GM12878 (cell line): Measurements from ENCODE around the gene ANKRD34A. TPM values are rescaled to one million over a fixed set of nuclear protein-coding genes. Genes with fewer than 3 reads are reported as not detected.

Experiments used
- ATF7 ChIP-seq: fragments of 450-650 bp; IDR thresholded peaks from 2 replicates; pipeline ENCODE4 v1.6.1; 2016; ENCODE audit warnings: low read depth, mild to moderate bottlenecking
- BCL11A ChIP-seq: IDR thresholded peaks from 2 replicates; pipeline ENCODE4 v1.6.1; 2011; ENCODE audit warnings: low read depth, low read length
- CBFB ChIP-seq: IDR thresholded peaks from 2 replicates; pipeline ENCODE4 v1.6.1; 2016; ENCODE audit warnings: antibody characterized with exemption, low read depth
- CBX3 ChIP-seq: fragments of 200-600 bp; sonication (generic); IDR thresholded peaks from 2 replicates; pipeline ENCODE4 v1.6.1; 2016; ENCODE audit warnings: low read depth, borderline replicate concordance
- EZH2 ChIP-seq: IDR thresholded peaks from 2 replicates; pipeline ENCODE4 v1.6.1; 2012; ENCODE audit warnings: low read depth, mild to moderate bottlenecking, control low read depth, inconsistent platforms, low read length, borderline replicate concordance; ENCODE audit not compliant: control insufficient read depth
- GABPA ChIP-seq: IDR thresholded peaks from 2 replicates; pipeline ENCODE4 v1.6.1; 2014; ENCODE audit warnings: antibody characterized with exemption, low read depth, mild to moderate bottlenecking, inconsistent platforms
- HCFC1 ChIP-seq: fragments of 150-350 bp; IDR thresholded peaks from 2 replicates; pipeline ENCODE4 v1.6.1; 2014; ENCODE audit warnings: low read length
- HDGF ChIP-seq: fragments of 450-650 bp; IDR thresholded peaks from 2 replicates; pipeline ENCODE4 v1.6.1; 2016; ENCODE audit warnings: antibody characterized with exemption
- IKZF2 ChIP-seq, 2 experiments: fragments of 450-650 bp; IDR thresholded peaks; 2 replicates each; pipeline ENCODE4 v1.6.1; 2017; ENCODE audit warnings: mild to moderate bottlenecking in 2 of 2, moderate library complexity in 2 of 2
- MLLT1 ChIP-seq: fragments of 450-650 bp; IDR thresholded peaks from 2 replicates; pipeline ENCODE4 v1.6.1; 2016; ENCODE audit warnings: mild to moderate bottlenecking
- NFIC ChIP-seq: IDR thresholded peaks from 2 replicates; pipeline ENCODE4 v1.6.1; 2012; ENCODE audit warnings: low read depth, mild to moderate bottlenecking, inconsistent platforms, low read length, moderate library complexity
- PKNOX1 ChIP-seq: fragments of 450-650 bp; IDR thresholded peaks from 2 replicates; pipeline ENCODE4 v1.6.1; 2016; ENCODE audit warnings: mild to moderate bottlenecking
- PML ChIP-seq: IDR thresholded peaks from 2 replicates; pipeline ENCODE4 v1.6.1; 2012; ENCODE audit warnings: low read length, inconsistent platforms
- RELA ChIP-seq: fragments of 450-650 bp; IDR thresholded peaks from 2 replicates; pipeline ENCODE4 v1.8.0; 2014; ENCODE audit warnings: borderline replicate concordance; ENCODE audit not compliant: partially characterized antibody
- RUNX3 ChIP-seq: IDR thresholded peaks from 2 replicates; pipeline ENCODE4 v1.6.1; 2012; ENCODE audit warnings: low read length, inconsistent platforms
- SMAD5 ChIP-seq: IDR thresholded peaks from 2 replicates; pipeline ENCODE4 v1.6.1; 2016; ENCODE audit warnings: antibody characterized with exemption, low read depth
- SREBF1 ChIP-seq: IDR thresholded peaks from 2 replicates; pipeline ENCODE4 v1.6.1; 2012; ENCODE audit warnings: mild to moderate bottlenecking, low read length
- polyA plus RNA-seq, 11 experiments: library from polyadenylated mRNA; depleted of rRNA in 4 of 11; unstranded in 6 of 11; stranded (reverse) in 5 of 11; fragments of >200 nt; fragmentation: Nextera tagmentation in 4 of 11; fragmentation: Illumina TruSeq in 1 of 11; extraction: Ambion mirVana in 4 of 11; extraction: Trizol in 1 of 11; gene quantifications; 1 replicate in 1 of 11; 2 replicates in 10 of 11; pipeline versions ENCODE4 v1.2.1 to v1.2.3, GENCODE V29; 2011 to 2016; ENCODE audit warnings: inconsistent platforms in 2 of 11, missing spikeins in 2 of 11, low read depth in 1 of 11
- total RNA-seq, 4 experiments: library from RNA; depleted of rRNA in 3 of 4; stranded (reverse); fragments of >200 nt in 3 of 4; fragmentation: Illumina TruSeq in 1 of 4; extraction: Trizol in 1 of 4; gene quantifications; 2 replicates each; pipeline versions ENCODE4 v1.2.1 to v1.2.3, GENCODE V29; 2013 to 2021
- TF ChIP-seq, protein P1 (sequence below): IDR thresholded peaks from 2 replicates; pipeline ENCODE4 v1.6.1; 2011; ENCODE audit warnings: mild to moderate bottlenecking, low read depth, low read length, moderate library complexity; ENCODE audit not compliant: insufficient replicate concordance
- TF ChIP-seq, protein P2 (sequence below), 3 experiments: IDR thresholded peaks in 2 of 3; conservative IDR thresholded peaks in 1 of 3; 2 replicates each; pipeline ENCODE4 v1.5.1; 2011; ENCODE audit warnings: low read depth in 3 of 3, low read length in 3 of 3, mild to moderate bottlenecking in 3 of 3, control low read depth in 2 of 3, moderate library complexity in 2 of 3, inconsistent platforms in 1 of 3, mixed read lengths in 1 of 3; ENCODE audit not compliant: control insufficient read depth in 2 of 3, insufficient read depth in 1 of 3; ENCODE audit errors: extremely low read depth in 1 of 3
- TF ChIP-seq, protein P3 (sequence below): IDR thresholded peaks from 2 replicates; pipeline ENCODE4 v1.6.1; 2012; ENCODE audit warnings: low read depth, low read length, improper control_type of control experiment
- TF ChIP-seq, protein P4 (sequence below): fragments of 450-650 bp; IDR thresholded peaks from 2 replicates; pipeline ENCODE4 v1.6.1; 2017; ENCODE audit warnings: mild to moderate bottlenecking, low read depth, inconsistent platforms; ENCODE audit not compliant: poor library complexity, severe bottlenecking

ANKRD34A gene
- total and polyA plus RNA-seq, 10 of the 15 experiments (the other 5 are each of a cell fraction or from before 2014, with no cell fraction given), result 0.40 to 3.5 (median 1.6) TPM

DNA sequence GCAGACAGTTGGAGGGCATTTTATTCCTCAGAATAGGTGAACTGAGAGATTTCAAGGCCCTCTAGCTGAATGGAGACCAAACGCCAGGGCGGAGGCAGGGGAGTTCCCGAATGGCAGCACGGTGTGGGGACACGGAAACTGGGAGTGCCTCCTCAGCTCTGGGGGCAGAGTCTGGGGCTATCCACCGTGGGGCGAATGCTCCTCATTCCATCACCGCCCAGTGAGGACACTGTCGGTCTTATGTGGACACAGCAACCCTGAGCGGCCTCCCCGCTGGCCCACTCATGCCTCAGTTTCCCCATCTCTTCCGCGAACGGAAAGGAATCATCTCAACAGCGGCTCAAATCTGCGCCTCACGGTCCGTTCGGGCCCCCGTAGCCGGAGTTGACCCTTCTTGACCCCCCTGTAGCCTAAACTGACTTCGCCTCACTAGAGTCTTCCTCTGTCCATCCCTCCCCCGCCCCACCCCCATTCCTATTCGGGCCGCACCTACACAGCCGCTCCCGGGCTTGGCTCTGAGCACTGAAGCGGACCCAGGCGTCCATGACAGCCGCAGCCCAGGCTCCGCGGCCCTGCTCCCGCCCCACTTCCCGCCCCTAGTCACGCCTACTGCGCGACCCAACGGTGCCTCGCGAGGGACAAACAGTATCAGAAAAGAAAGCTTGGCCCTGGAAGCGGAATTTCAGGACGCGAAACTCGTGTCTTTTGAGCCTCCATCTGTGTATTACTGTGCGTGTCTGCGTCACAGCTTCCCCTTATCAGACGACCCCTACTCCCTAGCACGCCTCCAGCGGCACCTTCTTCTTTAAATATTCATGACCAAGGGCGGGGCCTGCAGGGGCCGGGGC, 46.0 kb downstream of the ANKRD34A start, which contains the start of gene PEX11B (continued):
- TF ChIP-seq, protein P1, sequence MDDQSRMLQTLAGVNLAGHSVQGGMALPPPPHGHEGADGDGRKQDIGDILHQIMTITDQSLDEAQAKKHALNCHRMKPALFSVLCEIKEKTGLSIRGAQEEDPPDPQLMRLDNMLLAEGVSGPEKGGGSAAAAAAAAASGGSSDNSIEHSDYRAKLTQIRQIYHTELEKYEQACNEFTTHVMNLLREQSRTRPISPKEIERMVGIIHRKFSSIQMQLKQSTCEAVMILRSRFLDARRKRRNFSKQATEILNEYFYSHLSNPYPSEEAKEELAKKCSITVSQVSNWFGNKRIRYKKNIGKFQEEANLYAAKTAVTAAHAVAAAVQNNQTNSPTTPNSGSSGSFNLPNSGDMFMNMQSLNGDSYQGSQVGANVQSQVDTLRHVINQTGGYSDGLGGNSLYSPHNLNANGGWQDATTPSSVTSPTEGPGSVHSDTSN, result no peak
- TF ChIP-seq IKZF2 (IDR thresholded peaks at IDR 0.05) (peak in 1 of 2 experiments; percentile 6; a peak in 1 of 4 replicates), RUNX3 (no peak), PKNOX1 (no peak), PML (peak; percentile 66; the same call in 1 of the 2 replicates), BCL11A (no peak), MLLT1 (no peak), EZH2 (no peak), CBX3 (no peak), ATF7 (peak; percentile 54; the same call in 1 of the 2 replicates), SREBF1 (no peak), HDGF (0 out of 2 replicates have a peak, but pooled peaks have one; percentile 68), GABPA (no peak), CBFB (peak; percentile 82; the same call in 1 of the 2 replicates), RELA (peak; percentile 30), NFIC (no peak), SMAD5 (no peak; the same call in 1 of the 2 replicates), HCFC1 (peak; percentile 51)
- TF ChIP-seq, protein P2, sequence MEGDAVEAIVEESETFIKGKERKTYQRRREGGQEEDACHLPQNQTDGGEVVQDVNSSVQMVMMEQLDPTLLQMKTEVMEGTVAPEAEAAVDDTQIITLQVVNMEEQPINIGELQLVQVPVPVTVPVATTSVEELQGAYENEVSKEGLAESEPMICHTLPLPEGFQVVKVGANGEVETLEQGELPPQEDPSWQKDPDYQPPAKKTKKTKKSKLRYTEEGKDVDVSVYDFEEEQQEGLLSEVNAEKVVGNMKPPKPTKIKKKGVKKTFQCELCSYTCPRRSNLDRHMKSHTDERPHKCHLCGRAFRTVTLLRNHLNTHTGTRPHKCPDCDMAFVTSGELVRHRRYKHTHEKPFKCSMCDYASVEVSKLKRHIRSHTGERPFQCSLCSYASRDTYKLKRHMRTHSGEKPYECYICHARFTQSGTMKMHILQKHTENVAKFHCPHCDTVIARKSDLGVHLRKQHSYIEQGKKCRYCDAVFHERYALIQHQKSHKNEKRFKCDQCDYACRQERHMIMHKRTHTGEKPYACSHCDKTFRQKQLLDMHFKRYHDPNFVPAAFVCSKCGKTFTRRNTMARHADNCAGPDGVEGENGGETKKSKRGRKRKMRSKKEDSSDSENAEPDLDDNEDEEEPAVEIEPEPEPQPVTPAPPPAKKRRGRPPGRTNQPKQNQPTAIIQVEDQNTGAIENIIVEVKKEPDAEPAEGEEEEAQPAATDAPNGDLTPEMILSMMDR (IDR thresholded peaks at IDR 0.05 in 2 of 3, conservative IDR thresholded peaks at IDR 0.05 in 1 of 3; ENCODE audit: control insufficient read depth in 2 of 3, extremely low read depth in 1 of 3, insufficient read depth in 1 of 3, low read depth in 3 of 3, low read length in 3 of 3), result no peak
- TF ChIP-seq, protein P3, sequence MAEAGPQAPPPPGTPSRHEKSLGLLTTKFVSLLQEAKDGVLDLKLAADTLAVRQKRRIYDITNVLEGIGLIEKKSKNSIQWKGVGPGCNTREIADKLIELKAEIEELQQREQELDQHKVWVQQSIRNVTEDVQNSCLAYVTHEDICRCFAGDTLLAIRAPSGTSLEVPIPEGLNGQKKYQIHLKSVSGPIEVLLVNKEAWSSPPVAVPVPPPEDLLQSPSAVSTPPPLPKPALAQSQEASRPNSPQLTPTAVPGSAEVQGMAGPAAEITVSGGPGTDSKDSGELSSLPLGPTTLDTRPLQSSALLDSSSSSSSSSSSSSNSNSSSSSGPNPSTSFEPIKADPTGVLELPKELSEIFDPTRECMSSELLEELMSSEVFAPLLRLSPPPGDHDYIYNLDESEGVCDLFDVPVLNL, result no peak
- TF ChIP-seq, protein P4, sequence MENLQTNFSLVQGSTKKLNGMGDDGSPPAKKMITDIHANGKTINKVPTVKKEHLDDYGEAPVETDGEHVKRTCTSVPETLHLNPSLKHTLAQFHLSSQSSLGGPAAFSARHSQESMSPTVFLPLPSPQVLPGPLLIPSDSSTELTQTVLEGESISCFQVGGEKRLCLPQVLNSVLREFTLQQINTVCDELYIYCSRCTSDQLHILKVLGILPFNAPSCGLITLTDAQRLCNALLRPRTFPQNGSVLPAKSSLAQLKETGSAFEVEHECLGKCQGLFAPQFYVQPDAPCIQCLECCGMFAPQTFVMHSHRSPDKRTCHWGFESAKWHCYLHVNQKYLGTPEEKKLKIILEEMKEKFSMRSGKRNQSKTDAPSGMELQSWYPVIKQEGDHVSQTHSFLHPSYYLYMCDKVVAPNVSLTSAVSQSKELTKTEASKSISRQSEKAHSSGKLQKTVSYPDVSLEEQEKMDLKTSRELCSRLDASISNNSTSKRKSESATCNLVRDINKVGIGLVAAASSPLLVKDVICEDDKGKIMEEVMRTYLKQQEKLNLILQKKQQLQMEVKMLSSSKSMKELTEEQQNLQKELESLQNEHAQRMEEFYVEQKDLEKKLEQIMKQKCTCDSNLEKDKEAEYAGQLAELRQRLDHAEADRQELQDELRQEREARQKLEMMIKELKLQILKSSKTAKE, result no peak
